Activated CD4-positive, alpha-beta T cell treated with anti-CD3 and anti-CD28 coated beads for 36 hours (primary cell): Measurements from ENCODE around the gene ARHGEF37. TPM values are rescaled to one million over a fixed set of nuclear protein-coding genes. Genes with fewer than 3 reads are reported as not detected.
A peak's percentile ranks its signal among the peaks of the same experiment; 100 is the strongest.
"Not testable (repeated sequence)": the region's sequence is repeated elsewhere in the genome, so short reads cannot be mapped to it uniquely, and the experiment has no call there.

Experiments
- ATAC-seq: fragments of 200-7000 bp; cut with Tn5 transposase; one replicate; pipeline ENCODE4 v1.10.0; 2021; ENCODE audit warnings: mild to moderate bottlenecking, moderate library complexity
- CTCF ChIA-PET: fragments of 350-600 bp; sonication (Branson Sonifier 250); formaldehyde crosslinking; loops from one replicate; lab custom pipeline; 2021; ENCODE audit warnings: antibody characterized with exemption; lab: Charles Lee
- POLR2A ChIA-PET: fragments of 350-600 bp; sonication (Branson Sonifier 250); formaldehyde crosslinking; loops from one replicate; lab custom pipeline; 2021; ENCODE audit warnings: antibody characterized with exemption, inconsistent platforms; lab: Charles Lee
- DNase-seq: peaks from one replicate; pipeline ENCODE4 v3.0.0-alpha.2; 2020
- H3K27ac Mint-ChIP-seq: one replicate; pipeline ENCODE4 v1.8.0; 2021; ENCODE audit warnings: mixed read lengths
- H3K27me3 Mint-ChIP-seq: one replicate; pipeline ENCODE4 v1.8.0; 2021; ENCODE audit warnings: mixed read lengths
- H3K36me3 Mint-ChIP-seq: one replicate; pipeline ENCODE4 v1.8.0; 2021; ENCODE audit warnings: low read depth, mixed read lengths
- H3K4me1 Mint-ChIP-seq: one replicate; pipeline ENCODE4 v1.8.0; 2021; ENCODE audit warnings: mixed read lengths
- H3K4me3 Mint-ChIP-seq: one replicate; pipeline ENCODE4 v1.8.0; 2021; ENCODE audit warnings: mild to moderate bottlenecking, moderate library complexity, mixed read lengths
- H3K9me3 Mint-ChIP-seq: one replicate; pipeline ENCODE4 v1.8.0; 2021; ENCODE audit warnings: low read depth, mixed read lengths
- intact Hi-C, 2 experiments: fragments of 100-400 bp; cut with DNase I in 1 of 2; cut with micrococcal nuclease in 1 of 2; formaldehyde crosslinking; loops; one replicate each; pipeline versions ENCODE4 v1.14.2 to v1.15.1; 2022 to 2024; cut with DNase I, micrococcal nuclease
- total RNA-seq, 2 experiments: library from RNA; stranded (reverse); gene quantifications; one replicate each; pipeline ENCODE4 v1.2.3, GENCODE V29; 2021

Gene ARHGEF37
- total RNA-seq, 2 experiments from 2014 or later: 1.7 to 2.1 TPM

DNA sequence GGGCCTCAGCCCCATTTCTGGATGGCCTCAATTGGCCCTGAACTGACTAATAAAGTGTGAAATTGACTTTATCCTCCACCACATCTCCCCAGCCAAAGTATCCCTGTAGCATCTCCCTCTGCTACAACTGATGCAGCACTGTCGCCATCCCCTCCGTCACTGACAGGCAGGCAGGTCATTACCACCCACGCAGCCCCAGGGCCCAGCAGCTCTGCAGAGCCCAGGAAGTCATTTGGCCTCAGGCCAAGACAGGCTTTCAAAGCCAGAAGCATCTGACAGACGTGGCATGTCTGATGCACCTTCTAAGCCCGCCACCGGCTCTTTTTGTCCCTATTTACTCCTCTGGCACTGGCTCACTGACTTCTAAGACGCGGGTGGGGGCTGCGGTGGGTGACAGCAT is 65.3 kb downstream of the ARHGEF37 start:
- no peak overlapping the region for H3K4me3 Mint-ChIP-seq
- ATAC-seq (peak; percentile 25), DNase-seq (peak; percentile 66)
- peaks cover 6% of the 10 kb centered on the region for H3K4me1 Mint-ChIP-seq
- POLR2A ChIA-PET: no interaction called here
- no peaks in the 10 kb centered on the region for H3K9me3 Mint-ChIP-seq
- no peaks in the 10 kb centered on the region for H3K36me3 Mint-ChIP-seq
- CTCF ChIA-PET: interaction anchor here (0.6 to 2.1 kb wide), 4 partner anchors 10 to 479 kb away, joined by 3 to 13 read pairs (median 3); no protein-coding TSS in a partner anchor
- no peaks in the 10 kb centered on the region for H3K27me3 Mint-ChIP-seq
- H3K27ac Mint-ChIP-seq: no peak overlapping the region
- intact Hi-C loops: no loop called here

DNA sequence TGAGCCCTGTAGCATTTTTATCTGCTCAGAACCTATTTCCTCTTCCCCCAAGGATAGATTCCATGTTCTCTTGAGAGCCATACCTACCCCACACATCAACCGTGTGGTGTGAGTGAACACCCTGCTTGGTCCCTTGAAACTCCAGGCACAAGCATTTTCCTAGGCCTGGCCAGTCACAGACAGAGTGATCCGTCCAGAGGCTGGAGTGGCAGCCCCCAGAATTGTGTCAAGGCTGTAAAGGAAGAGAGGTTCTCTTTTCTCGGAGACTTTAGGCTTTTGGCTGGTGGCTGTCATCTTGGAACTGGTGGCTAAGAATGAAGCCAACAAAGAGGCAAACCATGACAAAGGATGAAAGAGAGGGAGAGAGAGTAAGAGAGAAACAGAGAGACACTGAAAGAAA is 66.0 kb downstream of the ARHGEF37 start:
- Mint-ChIP-seq H3K36me3 (no peaks in the 10 kb centered on the region), H3K27me3 (no peaks in the 10 kb centered on the region), H3K4me3 (no peak overlapping the region), H3K9me3 (no peaks in the 10 kb centered on the region), H3K4me1 (peaks cover 6% of the 10 kb centered on the region), H3K27ac (no peak overlapping the region)
- POLR2A ChIA-PET: no interaction called here
- ATAC-seq (no peak), DNase-seq (no peak)
- CTCF ChIA-PET: interaction anchor here (1.6 kb wide), 1 partner anchor 10 kb away, joined by 4 read pairs; no protein-coding TSS in a partner anchor
- intact Hi-C loops: no loop called here

DNA sequence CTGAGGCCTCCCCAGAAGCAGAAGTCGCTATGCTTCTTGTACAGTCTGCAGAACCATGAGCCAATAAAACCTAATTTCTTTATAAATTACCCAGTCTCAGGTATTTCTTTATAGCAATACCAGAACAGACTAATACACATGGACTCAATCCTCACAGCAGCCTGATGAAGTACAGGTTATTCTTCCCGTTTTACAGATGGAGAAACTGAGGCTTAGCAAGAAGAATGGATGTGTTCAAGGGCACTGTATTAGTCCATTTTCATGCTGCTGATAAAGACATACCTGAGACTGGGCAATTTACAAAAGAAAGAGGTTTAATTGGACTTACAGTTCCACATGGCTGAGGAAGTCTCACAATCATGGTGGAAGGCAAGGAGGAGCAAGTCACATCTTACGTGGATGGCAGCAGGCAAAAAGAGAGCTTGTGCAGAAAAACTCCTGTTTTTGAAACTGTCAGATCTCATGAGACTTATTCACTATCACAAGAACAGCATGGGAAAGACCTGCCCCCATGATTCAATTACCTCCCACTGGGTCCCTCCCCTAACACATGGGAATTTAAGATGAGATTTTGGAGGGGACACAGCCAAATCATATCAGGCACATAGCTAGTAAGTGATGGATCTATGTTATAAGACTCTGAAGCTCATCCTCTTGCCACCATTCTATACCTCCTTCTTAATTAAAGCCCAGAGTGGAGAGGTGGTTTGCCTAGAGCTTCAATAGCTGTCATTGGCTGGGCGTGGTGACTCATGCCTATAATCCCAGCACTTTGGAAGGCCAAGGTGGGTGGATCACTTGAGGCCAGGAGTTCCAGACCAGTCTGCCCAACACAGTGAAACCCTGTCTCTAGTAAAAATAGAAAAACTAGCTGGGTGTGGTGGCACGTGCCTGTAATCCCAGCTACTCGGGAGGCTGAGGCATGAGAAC is 67.4 kb downstream of the ARHGEF37 start:
- H3K36me3 Mint-ChIP-seq, H3K9me3 Mint-ChIP-seq, intact Hi-C loops, H3K27ac Mint-ChIP-seq, H3K27me3 Mint-ChIP-seq, H3K4me1 Mint-ChIP-seq, H3K4me3 Mint-ChIP-seq: not testable (repeated sequence)
- ATAC-seq (peak; percentile 57), DNase-seq (peak; percentile 37)
- ChIA-PET CTCF (interaction anchor here (0.6 to 1.6 kb wide), 5 partner anchors 12 to 918 kb away, joined by 3 to 4 read pairs (median 4); partner anchors contain the start of gene PPARGC1B), POLR2A (interaction anchor here (0.6 to 1.4 kb wide), 2 partner anchors 311 to 365 kb away, joined by 4 to 5 read pairs; no protein-coding TSS in a partner anchor)

DNA sequence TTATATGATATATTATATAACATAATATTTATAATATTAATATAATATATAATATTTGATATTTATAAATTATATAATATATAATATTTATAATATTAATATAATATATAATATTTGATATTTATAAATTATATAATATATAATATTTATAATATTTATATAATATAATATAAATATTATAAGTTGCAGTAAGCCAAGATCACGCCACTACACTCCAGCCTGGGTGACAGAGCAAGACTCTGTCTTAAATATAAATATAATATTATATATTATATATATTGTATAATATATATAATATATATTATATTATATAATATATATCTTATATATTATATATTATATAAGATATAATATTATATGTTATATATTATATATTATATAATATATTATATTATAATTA is 68.4 kb downstream of the ARHGEF37 start:
- H3K4me1 Mint-ChIP-seq, CTCF ChIA-PET, H3K27ac Mint-ChIP-seq, ATAC-seq, H3K4me3 Mint-ChIP-seq, H3K27me3 Mint-ChIP-seq, DNase-seq, H3K36me3 Mint-ChIP-seq, H3K9me3 Mint-ChIP-seq: not testable (repeated sequence)
- intact Hi-C loops: loop anchor here in 1 of 2 experiments (10.0 kb wide), 1 partner anchor 115 kb away; no protein-coding TSS in a partner anchor
- POLR2A ChIA-PET: interaction anchor here (1.4 kb wide), 1 partner anchor 310 kb away, joined by 4 read pairs; no protein-coding TSS in a partner anchor

DNA sequence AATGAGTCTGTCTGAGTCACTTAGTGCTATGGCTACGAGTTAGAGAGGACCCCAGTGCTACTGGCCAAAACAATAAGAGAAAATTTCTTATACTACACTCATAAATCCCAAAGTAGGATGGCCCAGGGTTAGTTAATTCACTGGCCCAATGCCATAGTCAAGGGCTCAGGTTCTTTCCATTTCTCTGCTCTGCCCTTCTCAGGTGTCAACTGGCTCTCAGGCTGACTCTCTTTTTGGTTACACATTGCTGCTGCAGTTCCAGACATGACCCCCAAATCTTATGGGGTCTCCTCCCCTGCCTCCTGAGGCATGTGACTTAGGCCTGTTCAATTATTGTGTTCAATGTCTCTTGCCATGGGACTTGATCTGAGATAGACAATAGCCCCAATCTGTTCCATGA is 70.4 kb downstream of the ARHGEF37 start:
- no peaks in the 10 kb centered on the region for H3K36me3 Mint-ChIP-seq
- intact Hi-C loops: loop anchor here in 1 of 2 experiments (10.0 kb wide), 1 partner anchor 113 kb away; no protein-coding TSS in a partner anchor
- POLR2A ChIA-PET: no interaction called here

DNA sequence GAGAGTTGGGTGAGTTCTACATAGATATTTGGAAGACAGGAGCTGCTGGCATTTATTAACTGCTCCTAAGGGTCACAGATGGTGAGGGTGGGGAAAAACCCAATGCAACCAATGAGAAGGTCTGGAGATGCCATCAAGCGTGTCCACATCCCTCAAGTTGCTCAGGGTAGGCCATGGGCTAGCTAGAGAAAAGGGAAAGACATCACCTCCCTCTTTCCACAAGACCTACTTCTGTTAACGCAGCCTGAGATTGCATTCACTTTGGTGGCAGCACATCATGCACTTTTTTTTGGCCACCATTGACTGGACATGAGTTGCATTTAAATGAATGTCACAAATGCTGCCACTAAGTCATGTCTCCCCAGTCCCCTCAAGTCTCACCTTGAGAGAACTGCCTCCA is 71.4 kb downstream of the ARHGEF37 start:
- ChIA-PET CTCF (interaction anchor here (0.6 to 2.2 kb wide), 6 partner anchors 8 to 178 kb away, joined by 3 to 8 read pairs (median 5); no protein-coding TSS in a partner anchor), POLR2A (interaction anchor here (0.6 kb wide), 2 partner anchors 62 to 342 kb away, joined by 3 to 8 read pairs; no protein-coding TSS in a partner anchor)
- H3K27me3 Mint-ChIP-seq: no peaks in the 10 kb centered on the region
- intact Hi-C loops: loop anchor here in 1 of 2 experiments (10.0 kb wide), 1 partner anchor 112 kb away; no protein-coding TSS in a partner anchor
- DNase-seq (no peak), ATAC-seq (no peak)
- H3K4me1 Mint-ChIP-seq: no peaks in the 10 kb centered on the region
- H3K27ac Mint-ChIP-seq: no peak overlapping the region
- H3K9me3 Mint-ChIP-seq: no peaks in the 10 kb centered on the region
- no peak overlapping the region for H3K4me3 Mint-ChIP-seq
- no peaks in the 10 kb centered on the region for H3K36me3 Mint-ChIP-seq

More for the DNA sequence above, 70.4 kb downstream of the ARHGEF37 start:
- DNase-seq: peak; percentile 39
- CTCF ChIA-PET: interaction anchor here (1.5 to 2.2 kb wide), 3 partner anchors 9 to 179 kb away, joined by 4 to 8 read pairs (median 6); no protein-coding TSS in a partner anchor
- no peaks in the 10 kb centered on the region for H3K9me3 Mint-ChIP-seq
- H3K4me3 Mint-ChIP-seq: no peak overlapping the region
- H3K27ac Mint-ChIP-seq: no peak overlapping the region
- H3K4me1 Mint-ChIP-seq: peaks cover 2% of the 10 kb centered on the region
- H3K27me3 Mint-ChIP-seq: no peaks in the 10 kb centered on the region
- peak; percentile 43 for ATAC-seq

DNA sequence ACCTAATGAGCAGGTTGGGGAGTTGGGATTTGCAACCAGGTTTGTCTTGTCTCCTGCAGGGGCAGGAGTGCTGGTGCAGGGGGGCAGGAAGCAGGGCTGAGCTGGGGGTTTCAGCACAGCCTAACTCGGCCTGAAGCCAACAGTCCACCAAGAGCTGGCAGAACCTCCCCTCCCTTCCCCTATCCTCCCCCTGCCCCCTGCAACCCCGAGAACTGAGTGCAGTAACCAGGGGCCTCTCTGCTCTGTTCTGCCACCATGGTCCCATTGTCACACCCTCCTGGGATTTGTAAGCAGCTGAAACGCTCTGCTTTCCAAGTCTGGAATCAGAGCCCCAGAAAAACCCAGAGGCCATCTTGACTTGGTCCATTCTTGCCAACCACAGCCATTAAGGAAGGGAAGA is 72.9 kb downstream of the ARHGEF37 start:
- Mint-ChIP-seq H3K9me3 (no peaks in the 10 kb centered on the region), H3K27me3 (peaks cover 4% of the 10 kb centered on the region), H3K4me1 (no peaks in the 10 kb centered on the region), H3K36me3 (no peaks in the 10 kb centered on the region), H3K4me3 (no peak overlapping the region), H3K27ac (no peak overlapping the region)
- peak; percentile 12 for ATAC-seq
- CTCF ChIA-PET: no interaction called here
- intact Hi-C loops: loop anchor here in 1 of 2 experiments (10.0 kb wide), 1 partner anchor 111 kb away; no protein-coding TSS in a partner anchor
- DNase-seq: no peak
- POLR2A ChIA-PET: no interaction called here

DNA sequence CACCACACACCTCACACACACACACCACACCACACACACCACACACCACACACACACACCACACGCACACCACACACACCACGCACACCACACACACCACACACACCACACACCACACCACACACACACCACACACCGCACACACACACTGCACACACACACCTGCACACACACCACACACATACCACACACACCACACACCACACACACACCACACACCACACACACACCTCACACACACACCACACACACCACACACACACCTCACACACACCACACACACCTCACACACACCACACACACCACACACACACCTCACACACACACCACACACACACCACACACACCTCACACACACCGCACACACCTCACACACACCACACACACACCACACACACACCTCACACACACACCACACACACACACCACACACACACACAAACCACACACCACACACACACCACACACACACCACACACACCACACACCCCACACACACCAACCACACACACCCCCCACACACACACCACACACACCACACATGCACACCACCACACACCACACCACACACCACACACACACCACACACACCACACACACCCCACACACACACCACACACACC is 73.7 kb downstream of the ARHGEF37 start:
- no peak for DNase-seq
- intact Hi-C loops: loop anchor here in 1 of 2 experiments (10.0 kb wide), 1 partner anchor 110 kb away; no protein-coding TSS in a partner anchor
- ATAC-seq: no peak
- ChIA-PET POLR2A (no interaction called here), CTCF (interaction anchor here (1.0 kb wide), 1 partner anchor 173 kb away, joined by 3 read pairs; no protein-coding TSS in a partner anchor)
- Mint-ChIP-seq H3K4me1 (no peaks in the 10 kb centered on the region), H3K4me3 (no peak overlapping the region), H3K36me3 (no peaks in the 10 kb centered on the region), H3K27me3 (peaks cover 4% of the 10 kb centered on the region), H3K27ac (no peak overlapping the region), H3K9me3 (no peaks in the 10 kb centered on the region)

DNA sequence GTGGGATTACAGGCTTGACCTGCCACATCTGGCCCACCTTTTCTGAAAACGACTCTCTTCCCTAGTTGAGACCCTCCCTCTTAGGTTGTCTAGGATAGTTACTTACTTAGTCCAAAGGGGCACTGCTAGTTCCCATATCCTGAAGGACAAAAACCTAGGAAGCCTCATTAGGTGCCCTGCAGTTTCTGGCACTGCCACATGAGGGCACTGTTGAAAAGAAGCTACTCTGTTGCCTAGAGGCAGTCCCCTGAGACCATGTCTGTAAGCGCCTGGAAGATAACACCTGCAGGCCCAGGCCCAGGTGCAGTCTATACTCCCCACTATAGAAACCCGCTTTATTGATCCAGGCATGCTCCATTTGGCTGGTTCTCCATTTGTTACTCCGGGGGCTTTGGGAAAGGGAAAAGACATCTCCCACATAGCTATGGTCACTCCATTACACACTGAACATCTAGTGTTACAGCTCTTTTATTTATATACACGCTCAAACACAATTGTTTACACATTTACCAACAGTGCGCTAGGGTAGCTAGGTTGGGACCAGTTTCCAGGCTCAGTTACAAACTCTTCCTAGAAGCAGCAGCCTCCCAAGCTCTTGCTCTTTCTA is 75.4 kb downstream of the ARHGEF37 start:
- CTCF ChIA-PET: interaction anchor here (0.6 to 1.5 kb wide), 8 partner anchors 10 to 279 kb away, joined by 3 to 7 read pairs (median 3); no protein-coding TSS in a partner anchor
- Mint-ChIP-seq H3K36me3 (no peaks in the 10 kb centered on the region), H3K4me3 (no peak overlapping the region), H3K27ac (no peak overlapping the region), H3K27me3 (peaks cover 7% of the 10 kb centered on the region), H3K4me1 (no peaks in the 10 kb centered on the region), H3K9me3 (no peaks in the 10 kb centered on the region)
- ATAC-seq: no peak
- intact Hi-C loops: loop anchor here in 1 of 2 experiments (10.0 kb wide), 1 partner anchor 108 kb away; no protein-coding TSS in a partner anchor
- DNase-seq: peak; percentile 42
- POLR2A ChIA-PET: no interaction called here

DNA sequence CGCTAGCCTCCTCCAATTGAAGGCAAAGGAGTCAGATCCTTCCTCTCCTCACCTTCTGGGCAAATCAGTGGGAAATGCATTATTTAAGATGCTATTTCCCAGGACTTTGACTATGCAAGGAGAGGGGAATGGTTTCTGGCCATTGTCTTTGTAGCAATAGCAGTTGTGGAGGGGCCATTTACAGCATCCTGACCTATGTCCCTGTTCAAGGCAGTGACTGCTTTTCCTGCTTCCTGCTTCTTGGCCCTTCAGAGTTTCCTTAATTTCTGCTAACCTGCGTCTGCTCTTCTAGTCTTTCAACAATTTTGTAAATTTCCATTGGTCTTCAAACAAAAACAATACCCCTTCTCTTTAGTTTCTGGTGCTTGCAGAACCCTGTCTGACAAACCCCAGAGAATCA is 76.0 kb downstream of the ARHGEF37 start:
- Mint-ChIP-seq H3K9me3 (no peaks in the 10 kb centered on the region), H3K4me3 (no peak overlapping the region), H3K27ac (no peak overlapping the region), H3K4me1 (no peaks in the 10 kb centered on the region), H3K36me3 (no peaks in the 10 kb centered on the region), H3K27me3 (peaks cover 7% of the 10 kb centered on the region)
- CTCF ChIA-PET: interaction anchor here (1.0 to 1.3 kb wide), 3 partner anchors 11 to 35 kb away, joined by 3 to 7 read pairs (median 5); no protein-coding TSS in a partner anchor
- POLR2A ChIA-PET: no interaction called here
- intact Hi-C loops: loop anchor here in 1 of 2 experiments (10.0 kb wide), 1 partner anchor 107 kb away; no protein-coding TSS in a partner anchor
- no peak for DNase-seq
- no peak for ATAC-seq
